Spleen (tissue), 13 donors: ENCODE measurements around the gene HS3ST3B1. TPM values are rescaled to one million over a fixed set of nuclear protein-coding genes. Genes with fewer than 3 reads are reported as not detected.

ENCODE experiments used
- DNase-seq: peaks from one replicate; pipeline ENCODE4 v3.0.0-alpha.2; 2020
- H3K27ac ChIP-seq, 8 donors: fragments of 200-600 bp; sonication (generic) in 7 of 8; 1 replicate in 4 of 8; 2 replicates in 4 of 8; pipeline versions ENCODE4 v1.5.0 to v1.8.0; 2016 to 2021; ENCODE audit warnings: inconsistent platforms in 4 of 8, mild to moderate bottlenecking in 4 of 8, moderate library complexity in 1 of 8
- H3K27me3 ChIP-seq, 7 donors: fragments of 200-600 bp; sonication (generic) in 6 of 7; replicated peaks in 1 of 7; 1 replicate in 4 of 7; 2 replicates in 3 of 7; pipeline versions ENCODE4 v1.5.0 to v1.8.0; 2016 to 2021; ENCODE audit warnings: inconsistent platforms in 3 of 7, mild to moderate bottlenecking in 1 of 7
- H3K36me3 ChIP-seq, 6 donors: fragments of 200-600 bp; sonication (generic) in 5 of 6; 1 replicate in 4 of 6; 2 replicates in 2 of 6; pipeline versions ENCODE4 v1.5.0 to v1.8.0; 2016 to 2021; ENCODE audit warnings: inconsistent platforms in 2 of 6
- H3K4me1 ChIP-seq, 6 donors: fragments of 200-600 bp; sonication (generic) in 5 of 6; 1 replicate in 3 of 6; 2 replicates in 3 of 6; pipeline versions ENCODE4 v1.5.0 to v1.8.0; 2016 to 2021; ENCODE audit warnings: inconsistent platforms in 3 of 6
- H3K4me3 ChIP-seq, 8 donors: fragments of 200-600 bp; sonication (generic) in 7 of 8; 1 replicate in 4 of 8; 2 replicates in 4 of 8; pipeline versions ENCODE4 v1.5.0 to v1.8.0; 2016 to 2021; ENCODE audit warnings: inconsistent platforms in 4 of 8, mild to moderate bottlenecking in 4 of 8, moderate library complexity in 2 of 8
- H3K9me3 ChIP-seq, 8 donors: fragments of 200-600 bp; sonication (generic) in 7 of 8; 1 replicate in 4 of 8; 2 replicates in 4 of 8; pipeline versions ENCODE4 v1.5.0 to v1.8.0; 2016 to 2021; ENCODE audit warnings: inconsistent platforms in 4 of 8
- CTCF ChIP-seq, 11 experiments: fragments of 200-600 bp in 7 of 11; fragments of 450-650 bp in 4 of 11; sonication (generic) in 4 of 11; IDR thresholded peaks in 8 of 11; conservative IDR thresholded peaks in 3 of 11; 1 replicate in 7 of 11; 2 replicates in 4 of 11; pipeline versions ENCODE4 v1.4.0 to v1.8.0; 2016 to 2021; ENCODE audit warnings: antibody characterized with exemption in 11 of 11, inconsistent platforms in 4 of 11, mild to moderate bottlenecking in 1 of 11
- POLR2A ChIP-seq, 3 donors: fragments of 450-650 bp; IDR thresholded peaks; one replicate each; pipeline ENCODE4 v1.5.1; 2017; ENCODE audit warnings: antibody characterized with exemption in 3 of 3, mild to moderate bottlenecking in 1 of 3
- POLR2AphosphoS5 ChIP-seq, 3 donors: sonication (generic); formaldehyde crosslinking; IDR thresholded peaks; one replicate each; pipeline ENCODE4 v1.5.1; 2017; ENCODE audit warnings: antibody characterized with exemption in 3 of 3
- WGBS, 5 donors: extraction: QIAGEN DNeasy Blood & Tissue Kit in 3 of 5; methylation state at CpG; one replicate each; pipeline versions ENCODE4 v1.1.5 to v1.1.7; 2013 to 2018; 5-methylcytosine and 5-hydroxymethylcytosine counted together
- intact Hi-C: fragments of 100-400 bp; cut with DNase I; formaldehyde crosslinking; loops from one replicate; pipeline ENCODE4 v1.15.0; 2023; ENCODE audit warnings: low total_unique reads
- long read RNA-seq, 2 donors: transcript quantifications; one replicate each; lab custom pipeline, GENCODE V29; 2026
- polyA plus RNA-seq, 3 donors: library from polyadenylated mRNA; stranded (reverse); fragments of 200-250 nt; gene quantifications; one replicate each; pipeline ENCODE4 v1.2.1, GENCODE V29; 2013
- total RNA-seq, 7 donors: library from RNA; depleted of rRNA in 3 of 7; stranded (reverse); fragments of >200 nt in 3 of 7; fragmentation: NEBNext Ultra II Directional in 4 of 7; extraction: Animal tissue kit (Norgen Biotek cat#: 25700) in 4 of 7; gene quantifications; one replicate each; pipeline versions ENCODE4 v1.1.0 to v1.2.1, GENCODE V29; 2016 to 2021
- donor health status: healthy with polysubstance abuse.
- donor health status: DM: no; HTN: no; CAD: no; lungs with moderate emphysema.
- donor health status: DM: no; HTN: no; CAD: no.
- donor health status: Bipolar disorder and iron deficiency.
- donor health status: healthy.
- donor health status: DM: no; HTN: no; CAD: no.
- donor health status: DM: yes; HTN: yes; CAD: no.

HS3ST3B1 gene
- total RNA-seq, result 10 to 100 TPM in 6 of 7 donors, 1 to 10 TPM in 1; 8.2 to 17.9 (median 13.7) TPM
- polyA plus RNA-seq, result 1 to 10 TPM; 1.3 to 2.5 (median 1.7) TPM
- long read RNA-seq, donor 1, full-length matches to known transcripts, result 6 of 6 reads
- long read RNA-seq, donor 1, partial matches to known transcripts, result 0 of 6 reads
- long read RNA-seq, donor 1, other reads (novel, unspliced or antisense), result 0 of 6 reads
- long read RNA-seq, donor 2, result 0 reads

DNA sequence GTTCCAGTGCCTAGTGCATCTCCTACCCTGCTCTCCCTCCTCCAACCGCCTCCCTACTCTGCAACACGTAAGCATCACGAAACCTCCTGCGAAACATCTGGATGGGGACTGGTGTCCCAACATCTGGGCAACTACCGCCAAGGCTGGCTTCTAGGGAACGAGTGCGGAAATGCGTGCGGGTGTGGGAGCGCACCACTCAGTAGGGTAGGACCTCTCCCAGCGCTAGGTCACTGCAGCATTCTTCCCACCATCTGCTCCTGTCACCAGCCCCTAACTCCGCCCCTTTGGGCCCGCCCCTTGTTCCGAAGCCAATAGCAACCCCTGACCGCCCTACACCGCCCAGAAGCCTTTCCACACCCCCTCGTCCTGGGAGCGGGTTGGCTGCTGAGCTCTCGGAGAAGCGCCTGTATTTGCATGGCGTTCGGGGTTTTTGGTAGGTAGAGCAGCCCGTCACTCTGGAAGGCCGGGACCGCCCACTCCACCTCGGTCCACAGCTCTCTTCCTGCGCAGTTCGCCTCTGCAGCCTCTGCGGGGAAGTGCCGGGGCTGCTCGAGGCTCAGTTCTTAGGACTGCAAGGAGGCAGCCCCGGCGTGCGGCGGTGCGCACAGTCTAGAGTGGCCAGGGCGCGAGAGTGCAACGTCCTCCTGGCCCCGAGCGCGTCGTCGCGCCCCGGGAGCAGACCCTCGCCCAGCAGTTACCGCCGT lies at the start of gene HS3ST3B1:
Gene HS3ST3B1, plus strand, starts transcription at position 507 of the 704 bp plus-strand sequence. CDS start 438 bp downstream, outside the sequence.
- WGBS, 5 donors, result 0 to 2% (median 1%) methylated on average over 8 to 49 of the region's 49 CpGs
- Histone ChIP-seq H3K9me3 (peaks cover 0 to 4% (median 0%) of the 10 kb centered on the region in 8 donors), H3K4me1 (peaks cover 12 to 92% (median 77%) of the 10 kb centered on the region in 6 donors), H3K36me3 (no peaks in the 10 kb centered on the region), H3K27me3 (peaks cover 3 to 84% (median 67%) of the 10 kb centered on the region in 7 donors), H3K4me3 (peak within 1 kb of the TSS; percentile 71 to 95 (median 78)), H3K27ac (peak within 1 kb of the TSS; percentile 77 to 97 (median 91))
- DNase-seq, result peak; percentile 98
- peak in 2 of 3 donors; percentile 82 to 86 for TF ChIP-seq POLR2A (IDR thresholded peaks at IDR 0.05)
- TF ChIP-seq CTCF (IDR thresholded peaks at IDR 0.05 in 8 of 11, conservative IDR thresholded peaks at IDR 0.05 in 3 of 11), result peak in 6 of 11 experiments; percentile 29 to 64 (median 45)
- TF ChIP-seq POLR2AphosphoS5 (IDR thresholded peaks at IDR 0.05), result peak; percentile 95 to 97 (median 97)
- intact Hi-C loops, result loop anchor here (5.0 kb wide), 2 partner anchors 703 to 963 kb away; no protein-coding TSS in a partner anchor

GRCh38 chr17:14261406-14261805 lies 39.5 kb upstream of the HS3ST3B1 start:
- 83 to 93% (median 92%) methylated on average over 5 of the region's 5 CpGs for WGBS, 5 donors
- intact Hi-C loops, result no loop called here
- H3K4me3 ChIP-seq, result no peak overlapping the region
- TF ChIP-seq CTCF (IDR thresholded peaks at IDR 0.05 in 8 of 11, conservative IDR thresholded peaks at IDR 0.05 in 3 of 11), result no peak
- H3K36me3 ChIP-seq, result no peaks in the 10 kb centered on the region
- H3K9me3 ChIP-seq, result peaks cover 0 to 11% (median 5%) of the 10 kb centered on the region in 8 donors
- no peak overlapping the region for H3K27ac ChIP-seq
- no peaks in the 10 kb centered on the region for H3K27me3 ChIP-seq
- DNase-seq, result no peak
- no peaks in the 10 kb centered on the region for H3K4me1 ChIP-seq

GRCh38 chr17:14268264-14268663 lies 32.6 kb upstream of the HS3ST3B1 start:
- Histone ChIP-seq H3K27ac (no peak overlapping the region), H3K4me1 (no peaks in the 10 kb centered on the region), H3K36me3 (no peaks in the 10 kb centered on the region), H3K9me3 (no peaks in the 10 kb centered on the region), H3K27me3 (no peaks in the 10 kb centered on the region), H3K4me3 (no peak overlapping the region)
- 71 to 89% (median 80%) methylated on average over 2 of the region's 2 CpGs for WGBS, 5 donors
- intact Hi-C loops, result no loop called here
- TF ChIP-seq CTCF (IDR thresholded peaks at IDR 0.05 in 8 of 11, conservative IDR thresholded peaks at IDR 0.05 in 3 of 11) (no peak), POLR2A (IDR thresholded peaks at IDR 0.05) (no peak), POLR2AphosphoS5 (IDR thresholded peaks at IDR 0.05) (no peak)
- DNase-seq, result no peak

DNA sequence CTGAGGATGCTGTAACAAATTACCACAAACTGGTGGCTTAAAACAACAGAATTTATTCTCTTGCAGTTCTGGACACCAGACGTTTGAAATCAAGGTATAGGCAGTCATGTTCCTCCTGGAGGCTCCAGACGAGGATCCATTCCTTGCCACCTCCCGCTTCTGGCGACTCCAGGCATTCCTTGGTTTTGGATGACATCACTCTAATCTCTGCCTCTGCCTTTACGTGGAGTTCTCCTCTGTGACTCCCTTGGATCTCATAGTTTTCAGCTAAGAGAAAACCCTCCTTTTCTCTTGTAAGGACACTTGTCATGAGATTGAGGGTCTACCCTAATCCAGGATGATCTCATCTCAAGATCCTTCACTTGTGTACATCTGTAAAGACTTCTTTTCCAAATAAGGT lies 31.4 kb upstream of the HS3ST3B1 start:
- Histone ChIP-seq H3K4me3 (no peak overlapping the region), H3K36me3 (no peaks in the 10 kb centered on the region), H3K27me3 (no peaks in the 10 kb centered on the region), H3K4me1 (no peaks in the 10 kb centered on the region), H3K9me3 (peaks cover 0 to 6% (median 0%) of the 10 kb centered on the region in 8 donors), H3K27ac (no peak overlapping the region)
- no peak for DNase-seq
- TF ChIP-seq POLR2A (IDR thresholded peaks at IDR 0.05) (no peak), CTCF (IDR thresholded peaks at IDR 0.05 in 8 of 11, conservative IDR thresholded peaks at IDR 0.05 in 3 of 11) (no peak), POLR2AphosphoS5 (IDR thresholded peaks at IDR 0.05) (no peak)
- intact Hi-C loops, result no loop called here
- 64 to 92% (median 78%) methylated on average over 5 of the region's 5 CpGs for WGBS, 5 donors
